ENCODE measurements around the gene CEP70. TPM values are rescaled to one million over a fixed set of nuclear protein-coding genes. Genes with fewer than 3 reads are reported as not detected.
"Not testable (repeated sequence)": the region's sequence is repeated elsewhere in the genome, so short reads cannot be mapped to it uniquely, and the experiment has no call there.

CEP70 gene
- total and polyA plus RNA-seq, 10 of the 15 experiments (the other 5 are each of a cell fraction or from before 2014, with no cell fraction given) = 1.4 to 9.3 (median 2.2) TPM

DNA sequence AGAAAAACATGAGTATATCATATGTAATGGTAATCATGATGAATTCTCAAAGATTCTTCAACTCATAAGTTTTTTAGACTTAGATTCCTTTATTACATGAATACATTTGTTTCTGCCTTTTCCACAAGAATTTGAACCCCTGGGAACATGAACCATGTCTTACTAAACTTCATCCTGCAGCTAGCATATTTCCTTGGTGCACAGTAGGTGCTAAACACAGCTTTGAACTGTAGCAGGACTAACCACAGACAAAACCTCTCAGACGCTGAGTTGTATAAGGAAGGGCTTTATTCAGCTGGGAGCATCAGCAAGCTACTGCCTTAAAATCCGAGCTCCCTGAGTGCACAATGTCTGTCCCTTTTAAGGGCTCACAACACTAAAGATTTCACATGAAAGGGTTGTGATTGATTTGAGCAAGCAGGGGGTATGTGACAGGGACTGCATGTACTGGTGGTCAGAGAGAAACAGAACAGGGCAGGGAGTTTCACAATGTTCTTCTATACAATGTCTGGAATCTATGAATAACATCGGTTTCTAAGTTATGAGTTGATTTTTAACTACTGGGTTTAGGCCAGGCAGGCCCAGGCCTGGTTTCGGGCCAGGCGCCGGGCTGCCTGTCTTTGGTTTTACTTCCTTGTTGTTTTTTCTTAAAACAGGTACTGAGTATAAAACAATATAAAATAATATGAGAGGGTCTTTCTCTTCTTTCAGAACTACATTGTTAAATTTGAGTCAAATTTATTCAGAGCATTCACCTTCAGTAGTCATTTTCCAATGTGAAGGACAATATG, 3.3 kb upstream of the CEP70 start:
- CTCF ChIA-PET = interaction anchor here (0.6 to 14.3 kb wide), 6 partner anchors 10 to 319 kb away, joined by 3 to 451 read pairs (median 3); no protein-coding TSS in a partner anchor
- SMC1A ChIA-PET (ENCODE audit: uncharacterized antibody, unreplicated experiment) = interaction anchor here (0.6 to 2.2 kb wide), 10 partner anchors 11 to 319 kb away, joined by 3 to 18 read pairs (median 3); partner anchors contain the start of gene FAIM
- RAD21 ChIA-PET (ENCODE audit: unreplicated experiment) = interaction anchor here (0.5 to 2.6 kb wide), 5 partner anchors 12 to 326 kb away, joined by 3 to 14 read pairs (median 3); no protein-coding TSS in a partner anchor
- BruUV-seq (replicated peaks); DNase-seq (ENCODE audit: low read depth, low spot score); H3K27me3 ChIP-seq (replicated peaks in 1 of 2; ENCODE audit: control insufficient read depth in 2 of 2, insufficient read depth in 2 of 2, low read length in 1 of 2); H4K20me1 ChIP-seq (ENCODE audit: control insufficient read depth, insufficient read depth); H3K4me3 ChIP-seq; FAIRE-seq; H3K4me1 ChIP-seq (ENCODE audit: control insufficient read depth, insufficient read depth, low read length); H3K27ac ChIP-seq (ENCODE audit: control insufficient read depth, insufficient read depth); intact Hi-C loops (cut with micrococcal nuclease; ENCODE audit: unreplicated experiment); ATAC-seq; H3K9ac ChIP-seq (ENCODE audit: control insufficient read depth, insufficient read depth, low read length); H3K36me3 ChIP-seq (ENCODE audit: control insufficient read depth in 2 of 2, insufficient read depth in 2 of 2, low read length in 1 of 2); H3K9me3 ChIP-seq (replicated peaks; ENCODE audit: control insufficient read depth, insufficient read depth, low read length); H3K79me2 ChIP-seq (ENCODE audit: control insufficient read depth, insufficient read depth, low read length): not testable (repeated sequence)
- 55% methylated on average over 6 of the region's 6 CpGs for WGBS (ENCODE audit: insufficient coverage, insufficient replicate concordance, low lambda C conversion rate, missing lambda C conversion rate)
- TF ChIP-seq SMARCA5 (IDR thresholded peaks at IDR 0.05) = 0 out of 2 replicates have a peak, but pooled peaks have one; percentile 21
- in situ Hi-C loops (cut with MboI) = loop anchor here (5.0 kb wide), 1 partner anchor 320 kb away; no protein-coding TSS in a partner anchor
- POLR2A ChIA-PET = interaction anchor here (1.8 kb wide), 1 partner anchor 89 kb away, joined by 4 read pairs; no protein-coding TSS in a partner anchor
- Histone ChIP-seq H3K4me2 (ENCODE audit: control insufficient read depth, insufficient read depth) (peak overlapping the region; percentile 64), H2AFZ (ENCODE audit: control insufficient read depth, low read depth, low read length) (peak overlapping the region; percentile 25; the same call in 1 of the 2 replicates)

DNA sequence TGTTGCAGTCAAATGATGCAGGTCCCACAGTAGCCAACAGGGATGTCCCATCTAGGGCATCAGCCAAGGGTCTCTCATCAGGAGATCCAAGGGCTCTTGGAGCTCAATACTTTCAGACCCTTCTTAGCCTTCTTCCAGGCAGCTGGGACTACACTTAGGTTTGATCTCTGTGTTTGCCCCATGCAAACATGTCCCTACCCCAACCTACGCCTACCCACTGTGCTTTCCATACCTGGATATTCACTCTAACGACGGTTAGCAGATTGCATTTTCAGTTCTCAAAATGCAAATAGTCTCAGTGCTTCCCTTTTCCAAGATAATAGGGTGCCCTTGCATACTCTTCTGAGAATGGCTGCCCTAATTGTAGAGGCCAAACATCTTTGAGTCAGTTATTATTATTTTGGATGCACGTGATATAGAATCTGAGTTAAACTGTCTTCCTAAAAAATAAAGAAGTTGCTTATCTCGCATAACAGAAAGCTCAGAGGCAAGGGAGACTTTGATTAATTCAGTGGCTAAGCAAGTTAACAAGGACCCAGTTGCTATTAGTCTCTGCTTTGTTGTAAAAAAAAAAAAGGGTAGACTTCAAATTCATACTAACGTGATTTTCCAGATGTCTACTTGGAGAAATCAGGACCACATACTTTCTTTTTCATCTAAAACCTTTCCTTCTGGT, 1.0 kb upstream of the CEP70 start:
- Histone ChIP-seq H3K9ac (ENCODE audit: control insufficient read depth, insufficient read depth, low read length) (no peak overlapping the region), H3K27me3 (replicated peaks in 1 of 2; ENCODE audit: control insufficient read depth in 2 of 2, insufficient read depth in 2 of 2, low read length in 1 of 2) (no peaks in the 10 kb centered on the region; a peak in 1 of 4 replicates), H3K27ac (ENCODE audit: control insufficient read depth, insufficient read depth) (no peak overlapping the region), H3K79me2 (ENCODE audit: control insufficient read depth, insufficient read depth, low read length) (no peaks in the 10 kb centered on the region), H3K4me2 (ENCODE audit: control insufficient read depth, insufficient read depth) (peak overlapping the region; percentile 93; the same call in 1 of the 2 replicates), H3K36me3 (ENCODE audit: control insufficient read depth in 2 of 2, insufficient read depth in 2 of 2, low read length in 1 of 2) (no peaks in the 10 kb centered on the region), H3K4me1 (ENCODE audit: control insufficient read depth, insufficient read depth, low read length) (peaks cover 10% of the 10 kb centered on the region), H3K4me3 (no peak overlapping the region), H3K9me3 (replicated peaks; ENCODE audit: control insufficient read depth, insufficient read depth, low read length) (peaks cover 3% of the 10 kb centered on the region; the same call in 2 of the 3 replicates), H4K20me1 (ENCODE audit: control insufficient read depth, insufficient read depth) (no peaks in the 10 kb centered on the region), H2AFZ (ENCODE audit: control insufficient read depth, low read depth, low read length) (peak overlapping the region; percentile 84)
- WGBS (ENCODE audit: insufficient coverage, insufficient replicate concordance, low lambda C conversion rate, missing lambda C conversion rate) = 7% methylated on average over 6 of the region's 6 CpGs
- intact Hi-C loops (cut with micrococcal nuclease; ENCODE audit: unreplicated experiment) = loop anchor here (1.0 to 5.0 kb wide), 4 partner anchors 92 to 320 kb away; no protein-coding TSS in a partner anchor
- ATAC-seq = no peak
- no peak for DNase-seq (ENCODE audit: low read depth, low spot score)
- no peak for FAIRE-seq
- in situ Hi-C loops (cut with MboI) = loop anchor here (5.0 kb wide), 1 partner anchor 322 kb away; no protein-coding TSS in a partner anchor
- no TSS peak for BruUV-seq (replicated peaks)
- POLR2A ChIA-PET = interaction anchor here (0.6 to 3.3 kb wide), 6 partner anchors 13 to 321 kb away, joined by 3 to 15 read pairs (median 4); no protein-coding TSS in a partner anchor
- RAD21 ChIA-PET (ENCODE audit: unreplicated experiment) = interaction anchor here (0.6 to 7.5 kb wide), 30 partner anchors 10 to 758 kb away, joined by 3 to 166 read pairs (median 7); no protein-coding TSS in a partner anchor
- SMC1A ChIA-PET (ENCODE audit: uncharacterized antibody, unreplicated experiment) = interaction anchor here (0.6 to 6.9 kb wide), 26 partner anchors 8 to 338 kb away, joined by 3 to 132 read pairs (median 5); no protein-coding TSS in a partner anchor
- CTCF ChIA-PET = interaction anchor here (0.6 to 14.3 kb wide), 39 partner anchors 13 to 528 kb away, joined by 3 to 451 read pairs (median 6); partner anchors contain the start of gene FAIM
- TF ChIP-seq, protein P1, sequence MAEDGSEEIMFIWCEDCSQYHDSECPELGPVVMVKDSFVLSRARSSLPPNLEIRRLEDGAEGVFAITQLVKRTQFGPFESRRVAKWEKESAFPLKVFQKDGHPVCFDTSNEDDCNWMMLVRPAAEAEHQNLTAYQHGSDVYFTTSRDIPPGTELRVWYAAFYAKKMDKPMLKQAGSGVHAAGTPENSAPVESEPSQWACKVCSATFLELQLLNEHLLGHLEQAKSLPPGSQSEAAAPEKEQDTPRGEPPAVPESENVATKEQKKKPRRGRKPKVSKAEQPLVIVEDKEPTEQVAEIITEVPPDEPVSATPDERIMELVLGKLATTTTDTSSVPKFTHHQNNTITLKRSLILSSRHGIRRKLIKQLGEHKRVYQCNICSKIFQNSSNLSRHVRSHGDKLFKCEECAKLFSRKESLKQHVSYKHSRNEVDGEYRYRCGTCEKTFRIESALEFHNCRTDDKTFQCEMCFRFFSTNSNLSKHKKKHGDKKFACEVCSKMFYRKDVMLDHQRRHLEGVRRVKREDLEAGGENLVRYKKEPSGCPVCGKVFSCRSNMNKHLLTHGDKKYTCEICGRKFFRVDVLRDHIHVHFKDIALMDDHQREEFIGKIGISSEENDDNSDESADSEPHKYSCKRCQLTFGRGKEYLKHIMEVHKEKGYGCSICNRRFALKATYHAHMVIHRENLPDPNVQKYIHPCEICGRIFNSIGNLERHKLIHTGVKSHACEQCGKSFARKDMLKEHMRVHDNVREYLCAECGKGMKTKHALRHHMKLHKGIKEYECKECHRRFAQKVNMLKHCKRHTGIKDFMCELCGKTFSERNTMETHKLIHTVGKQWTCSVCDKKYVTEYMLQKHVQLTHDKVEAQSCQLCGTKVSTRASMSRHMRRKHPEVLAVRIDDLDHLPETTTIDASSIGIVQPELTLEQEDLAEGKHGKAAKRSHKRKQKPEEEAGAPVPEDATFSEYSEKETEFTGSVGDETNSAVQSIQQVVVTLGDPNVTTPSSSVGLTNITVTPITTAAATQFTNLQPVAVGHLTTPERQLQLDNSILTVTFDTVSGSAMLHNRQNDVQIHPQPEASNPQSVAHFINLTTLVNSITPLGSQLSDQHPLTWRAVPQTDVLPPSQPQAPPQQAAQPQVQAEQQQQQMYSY (CRISPR knock-in tag; IDR thresholded peaks at IDR 0.05) = no peak
- TF ChIP-seq, protein P2, sequence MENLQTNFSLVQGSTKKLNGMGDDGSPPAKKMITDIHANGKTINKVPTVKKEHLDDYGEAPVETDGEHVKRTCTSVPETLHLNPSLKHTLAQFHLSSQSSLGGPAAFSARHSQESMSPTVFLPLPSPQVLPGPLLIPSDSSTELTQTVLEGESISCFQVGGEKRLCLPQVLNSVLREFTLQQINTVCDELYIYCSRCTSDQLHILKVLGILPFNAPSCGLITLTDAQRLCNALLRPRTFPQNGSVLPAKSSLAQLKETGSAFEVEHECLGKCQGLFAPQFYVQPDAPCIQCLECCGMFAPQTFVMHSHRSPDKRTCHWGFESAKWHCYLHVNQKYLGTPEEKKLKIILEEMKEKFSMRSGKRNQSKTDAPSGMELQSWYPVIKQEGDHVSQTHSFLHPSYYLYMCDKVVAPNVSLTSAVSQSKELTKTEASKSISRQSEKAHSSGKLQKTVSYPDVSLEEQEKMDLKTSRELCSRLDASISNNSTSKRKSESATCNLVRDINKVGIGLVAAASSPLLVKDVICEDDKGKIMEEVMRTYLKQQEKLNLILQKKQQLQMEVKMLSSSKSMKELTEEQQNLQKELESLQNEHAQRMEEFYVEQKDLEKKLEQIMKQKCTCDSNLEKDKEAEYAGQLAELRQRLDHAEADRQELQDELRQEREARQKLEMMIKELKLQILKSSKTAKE (IDR thresholded peaks at IDR 0.05; ENCODE audit: low read depth, poor library complexity, severe bottlenecking) = no peak
- no peak for TF ChIP-seq SMARCA5 (IDR thresholded peaks at IDR 0.05)

Measured in GM12878 (cell line).